Measurements from ENCODE around the gene STOML1.
"Not testable (repeated sequence)": the region's sequence is repeated elsewhere in the genome, so short reads cannot be mapped to it uniquely, and the experiment has no call there.

STOML1 gene

DNA sequence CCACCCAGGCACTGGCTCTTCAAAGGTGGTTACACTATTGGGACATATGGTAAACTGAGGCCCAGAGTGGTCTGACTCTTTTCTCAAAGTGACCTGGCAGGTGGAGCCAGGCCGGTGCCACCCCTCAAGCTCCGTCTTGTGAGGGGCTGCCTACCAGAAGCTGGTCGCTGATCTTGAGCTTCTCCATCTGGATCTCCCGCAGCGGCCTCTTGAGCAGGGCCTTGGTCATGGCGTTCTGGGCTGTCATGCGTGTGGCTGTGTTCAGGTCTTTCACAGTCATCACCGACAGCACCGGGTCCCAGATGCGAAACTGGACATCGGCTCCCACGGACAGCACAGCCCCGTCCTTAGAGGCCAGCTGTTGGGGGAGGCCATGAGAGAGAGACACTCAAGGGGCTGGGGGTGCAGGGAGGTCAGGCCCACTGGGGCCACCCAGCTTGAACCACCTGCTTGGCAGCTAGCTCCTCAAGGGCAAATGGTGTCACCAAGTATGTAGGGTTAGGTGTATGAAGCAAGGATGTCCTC lies 3.6 kb downstream of the STOML1 start:
- no peak for DNase-seq (ENCODE audit: low spot score)

DNA sequence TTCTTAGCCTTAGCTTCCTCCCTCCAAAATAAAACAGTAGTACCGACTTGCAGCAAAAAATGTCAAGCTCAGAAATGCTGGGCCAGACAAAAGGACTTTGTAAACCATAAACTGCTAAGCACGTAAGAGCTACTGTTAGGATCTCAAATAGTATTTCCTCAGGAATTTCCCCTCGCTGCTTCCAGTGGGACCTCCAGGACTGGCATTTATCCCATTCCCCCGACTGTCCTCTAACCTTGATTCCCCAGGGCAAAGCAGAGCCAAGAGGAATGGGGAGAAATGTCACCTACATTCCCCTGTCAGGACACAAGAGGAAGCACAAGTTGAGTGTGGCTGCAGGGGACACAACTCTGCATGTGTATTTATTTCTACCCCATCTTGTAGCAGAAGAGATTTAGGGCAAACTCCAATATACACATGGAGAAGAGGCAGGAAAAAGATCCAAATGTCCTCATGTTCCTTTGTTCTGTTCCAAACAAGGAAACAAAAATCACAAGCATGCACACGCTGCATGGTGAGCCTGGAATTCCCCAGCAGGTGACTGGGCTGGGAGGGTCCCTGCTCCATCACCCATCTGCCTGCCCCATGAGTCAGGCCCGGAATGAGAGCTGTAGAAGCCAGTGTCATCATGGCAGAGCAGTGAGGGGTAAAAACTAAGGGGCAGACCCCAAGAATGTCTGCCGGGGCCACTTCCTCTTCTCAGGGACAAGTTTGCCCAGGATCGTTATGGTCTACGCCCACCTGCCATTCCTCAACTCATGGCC lies 4.2 kb downstream of the STOML1 start:
- DNase-seq (ENCODE audit: low spot score) = no peak

DNA sequence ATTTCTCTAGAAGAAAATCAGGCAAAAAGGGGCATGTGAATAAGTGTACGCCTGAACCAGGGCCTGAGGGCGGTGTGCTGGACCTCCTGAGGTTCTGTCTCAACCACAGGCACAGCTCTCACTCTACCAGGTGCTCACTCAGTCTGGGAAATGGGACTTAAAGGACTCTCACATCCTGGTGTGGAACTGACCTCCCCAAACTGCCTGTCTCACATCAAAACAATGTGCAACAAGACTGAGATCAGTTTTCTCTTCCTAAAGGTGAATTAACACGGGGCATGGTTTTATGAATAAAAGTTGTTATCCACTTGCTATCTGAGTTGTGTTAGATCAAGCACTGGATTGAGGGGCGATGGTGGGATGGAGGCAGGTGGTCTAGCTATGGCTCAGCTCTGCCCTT lies 4.8 kb downstream of the STOML1 start:
- no peak for DNase-seq (ENCODE audit: low spot score)

DNA sequence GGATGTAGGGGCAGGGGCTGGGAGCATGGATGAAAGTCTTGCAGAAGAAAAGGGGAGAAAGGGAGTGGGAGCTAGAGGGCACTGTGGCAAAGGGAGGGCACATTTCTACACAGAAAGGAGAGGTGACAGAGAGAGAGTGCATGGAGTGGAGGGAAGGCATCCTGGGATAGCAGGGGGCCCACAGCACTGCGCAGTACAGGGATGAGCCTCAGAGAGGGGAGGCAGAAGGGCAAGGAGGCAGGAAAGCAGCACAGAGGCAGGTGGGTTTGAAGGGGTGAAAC lies 5.4 kb downstream of the STOML1 start:
- no peak for DNase-seq (ENCODE audit: low spot score)

DNA sequence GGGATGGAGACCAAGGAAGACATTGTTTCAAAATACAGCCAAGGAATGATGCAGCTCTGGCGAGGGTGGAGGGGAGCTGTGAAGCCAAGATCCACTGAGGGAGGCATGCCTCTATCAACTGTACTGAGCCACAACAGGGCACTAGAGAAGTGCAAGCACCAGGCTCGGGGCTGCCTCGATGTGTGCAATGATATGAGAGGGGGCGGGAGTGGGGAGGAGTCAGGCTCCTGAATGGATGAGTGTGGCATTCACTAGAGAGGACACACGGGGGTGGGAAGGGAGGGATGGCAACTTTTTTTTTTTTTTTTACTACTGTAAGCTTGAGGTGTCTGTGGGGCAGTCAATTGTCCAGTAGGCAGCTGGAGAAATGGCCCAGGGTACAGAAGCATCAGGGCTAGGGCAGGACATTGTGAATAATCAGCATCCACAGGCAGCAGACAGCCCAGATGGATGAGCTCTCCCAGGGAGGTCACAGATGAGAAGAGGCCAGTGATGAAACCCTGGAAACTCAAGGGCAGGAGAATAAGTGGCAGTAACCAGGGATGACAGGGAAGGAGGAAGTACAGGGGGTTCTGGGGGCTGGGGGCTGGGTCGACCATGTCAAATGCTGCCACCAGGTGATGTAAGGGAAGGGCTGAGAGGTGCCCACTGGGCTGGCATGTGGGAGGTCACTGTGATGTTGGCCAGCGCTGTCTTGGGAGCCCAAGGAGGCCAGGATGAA lies 5.9 kb downstream of the STOML1 start:
- DNase-seq (ENCODE audit: low spot score) = no peak

DNA sequence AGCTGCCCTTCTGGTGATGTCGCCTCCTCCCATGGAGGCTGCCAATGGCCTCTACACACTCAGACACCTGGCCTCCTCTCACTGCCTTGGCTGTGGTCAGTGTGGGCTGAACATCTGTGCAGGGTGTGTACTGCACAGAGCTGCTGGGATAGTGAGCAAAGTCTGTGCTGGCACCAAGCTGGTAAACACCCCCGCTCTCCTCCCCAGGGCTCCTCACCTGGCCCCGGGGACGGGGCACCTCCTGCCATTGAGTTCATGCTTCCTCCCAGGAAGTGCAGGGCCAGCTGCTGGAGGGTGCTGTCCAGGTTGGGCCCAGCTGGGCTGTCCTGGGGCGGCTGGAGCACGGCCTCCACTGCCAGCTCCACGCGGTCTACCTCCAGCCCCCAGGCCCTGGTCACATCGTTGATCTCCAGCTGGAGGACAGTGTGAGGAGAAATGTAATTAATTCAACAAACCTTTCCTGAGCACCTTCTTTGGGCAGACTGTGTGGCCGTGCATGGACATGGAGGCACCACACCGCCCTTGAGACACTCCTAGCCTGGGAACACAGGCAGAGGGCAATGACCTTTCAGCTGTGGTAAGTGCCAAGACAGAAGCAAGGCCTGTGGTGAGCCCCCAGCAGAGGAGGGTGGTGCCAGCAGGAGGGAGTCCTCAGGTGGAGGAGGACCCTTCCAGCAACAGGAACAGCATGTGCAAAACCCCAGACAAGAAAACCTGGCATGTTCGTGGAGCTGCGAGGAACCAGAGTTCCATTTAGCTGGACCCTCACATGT lies 6.8 kb downstream of the STOML1 start:
- DNase-seq (ENCODE audit: low spot score) = no peak

DNA sequence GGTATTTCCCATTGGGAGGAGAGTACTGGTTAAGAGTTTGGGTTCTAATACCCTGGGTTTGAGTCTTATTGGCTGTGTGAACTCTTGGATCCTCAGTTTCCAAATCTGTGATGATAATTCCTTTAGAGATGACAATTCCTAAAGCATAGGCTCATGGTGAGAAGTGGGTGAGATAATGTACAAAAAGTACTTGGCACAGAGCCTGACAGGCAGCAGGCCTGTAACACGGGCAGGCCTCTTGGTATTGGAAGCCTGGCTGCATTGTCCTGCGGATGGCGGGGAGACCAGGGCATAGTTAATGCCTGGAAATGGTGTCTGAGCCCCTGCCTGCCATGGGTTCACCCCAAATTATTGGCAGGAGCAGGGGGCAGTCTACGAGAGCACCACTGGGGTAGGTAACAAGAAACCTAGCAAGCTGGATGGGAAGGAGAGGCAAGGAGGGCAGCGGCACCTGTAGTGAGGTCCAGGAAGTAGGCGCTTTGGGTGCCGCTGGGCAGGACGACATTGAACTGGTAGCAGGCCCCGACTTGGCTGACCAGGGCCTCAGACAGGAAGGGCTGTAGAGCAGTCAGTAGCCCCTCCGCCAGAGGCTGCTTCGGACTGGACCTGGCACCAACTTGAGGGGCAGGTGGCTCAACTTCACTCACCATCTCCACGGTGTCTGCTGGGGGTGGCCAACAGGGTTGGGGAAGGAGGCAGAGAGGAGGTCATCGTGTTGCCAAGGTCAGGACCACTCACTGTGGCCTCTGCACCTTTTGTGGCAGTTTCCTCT lies 7.7 kb downstream of the STOML1 start:
- no peak for DNase-seq (ENCODE audit: low spot score)

DNA sequence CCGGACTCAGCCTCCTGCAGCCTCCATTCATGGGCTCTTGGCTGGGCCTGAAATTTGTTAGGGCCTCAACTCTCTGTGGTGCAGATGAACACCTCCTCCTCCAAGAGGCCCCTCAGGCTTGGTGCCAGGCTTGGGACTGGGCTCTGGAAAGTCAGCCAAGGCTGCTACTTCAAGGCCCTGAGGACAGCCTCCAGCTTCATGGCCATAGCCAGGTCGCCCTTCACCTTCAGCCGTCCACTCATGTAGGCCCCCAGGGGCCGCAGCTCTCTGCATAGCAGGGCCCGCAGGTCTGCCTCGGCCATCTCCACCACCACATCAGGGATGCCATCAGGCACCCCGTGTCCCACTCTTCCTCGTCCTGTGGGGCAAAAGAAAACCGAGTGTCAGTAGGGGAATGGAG lies 8.3 kb downstream of the STOML1 start:
- DNase-seq (ENCODE audit: low spot score) = no peak

DNA sequence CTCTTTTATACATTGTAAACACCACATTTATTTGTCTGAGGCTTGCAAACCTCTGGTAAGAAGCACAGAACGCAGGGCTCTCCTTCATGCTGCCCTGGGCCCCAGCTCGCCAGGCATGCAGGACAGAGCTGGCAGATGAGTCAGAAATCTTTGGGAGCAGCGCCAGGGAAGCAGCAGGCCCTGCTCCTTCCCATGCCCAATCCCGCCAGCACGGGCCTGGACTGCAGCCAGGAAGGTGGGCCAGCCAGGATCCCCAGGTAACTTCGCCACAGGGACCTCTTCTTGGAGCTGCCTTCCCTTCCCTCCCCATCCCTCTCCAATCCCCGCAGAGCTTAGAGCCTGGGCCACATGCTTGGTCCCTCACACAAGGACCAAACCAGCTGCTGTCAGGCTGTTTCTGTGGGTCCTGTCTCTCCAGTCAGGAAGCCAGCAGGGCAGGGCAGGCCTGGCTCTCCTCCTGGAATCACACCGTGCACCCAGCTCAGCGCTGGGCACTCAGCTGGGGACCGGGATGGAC lies 8.8 kb downstream of the STOML1 start:
- DNase-seq (ENCODE audit: low spot score) = no peak

DNA sequence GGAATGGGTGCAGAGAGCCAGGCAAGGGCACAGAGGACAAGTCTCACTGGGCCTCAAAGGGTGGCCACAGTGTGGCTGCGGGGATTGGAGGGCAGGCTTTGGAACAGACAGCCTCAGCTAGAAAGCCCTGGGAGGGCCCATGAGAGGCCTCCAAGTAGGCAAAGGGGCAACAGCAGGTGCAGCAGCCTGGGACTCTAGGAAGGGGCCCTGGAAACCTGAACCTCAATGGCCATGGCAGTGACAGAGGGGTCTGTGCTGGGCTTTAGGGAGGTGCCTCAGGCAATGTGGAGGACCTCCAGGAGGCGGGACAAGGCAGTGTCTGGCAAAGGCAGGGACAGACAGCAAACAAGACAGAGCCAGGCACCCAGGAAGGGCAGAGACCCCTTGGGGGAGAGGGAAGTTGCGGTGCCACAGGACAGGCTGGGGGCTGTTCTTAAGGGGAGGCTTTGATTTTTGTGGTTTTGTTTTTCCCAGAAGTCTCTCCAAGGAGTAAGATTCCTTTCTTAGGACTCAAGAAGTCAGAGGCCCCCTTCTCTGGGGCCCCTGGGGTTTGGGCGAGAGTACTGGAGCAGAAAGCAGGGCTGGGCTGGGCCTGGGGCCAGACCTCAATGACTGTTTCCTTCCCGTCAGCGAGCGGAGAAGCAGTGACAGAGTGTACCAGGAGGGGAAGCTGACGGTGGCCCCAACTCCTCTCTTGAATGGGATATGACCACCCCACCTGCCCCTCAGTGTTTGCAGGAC lies 9.7 kb downstream of the STOML1 start:
- DNase-seq (ENCODE audit: low spot score) = no peak

DNA sequence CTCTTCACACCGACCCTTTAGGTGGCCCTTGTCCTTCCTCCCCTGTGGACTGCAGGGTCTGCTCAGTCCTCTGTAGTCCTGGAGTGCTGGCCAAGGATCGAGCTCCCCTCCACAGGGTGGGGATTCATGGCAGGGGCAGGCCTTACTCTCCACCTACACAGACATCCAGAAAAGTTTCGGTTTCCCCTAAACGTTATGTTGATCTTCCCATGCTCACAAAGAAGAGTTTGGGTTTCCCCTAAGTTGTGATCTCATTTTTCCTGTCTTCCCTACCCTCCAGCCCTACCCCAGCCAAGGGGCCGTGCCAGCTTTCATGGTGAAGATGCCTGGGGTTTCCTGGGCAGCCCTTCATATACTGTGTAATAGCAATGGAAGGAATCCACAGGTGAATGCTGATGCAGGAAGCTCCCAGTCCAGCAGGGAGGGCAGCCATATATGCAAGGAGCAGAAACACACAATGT lies 10.3 kb downstream of the STOML1 start:
- no peak for DNase-seq (ENCODE audit: low spot score)

DNA sequence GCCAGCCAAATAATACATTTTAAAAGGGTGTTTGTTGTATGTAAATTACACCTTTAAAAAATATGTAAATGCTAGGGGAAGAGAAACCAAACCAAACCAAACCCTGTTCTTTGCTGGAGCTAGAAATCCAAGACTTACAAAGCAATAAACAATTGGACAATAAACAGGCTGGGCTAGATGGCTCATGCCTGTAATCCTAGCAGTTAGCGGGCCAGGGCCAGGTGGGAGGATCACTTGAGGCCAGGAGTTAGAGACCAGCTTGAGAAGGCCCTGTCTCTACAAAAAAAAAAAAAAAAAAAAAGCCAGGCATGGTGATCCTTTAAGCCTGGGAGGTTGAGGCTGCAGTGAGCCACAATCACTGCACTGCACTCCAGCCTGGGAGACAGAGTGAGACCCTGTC lies 12.5 kb downstream of the STOML1 start:
- DNase-seq (ENCODE audit: low spot score) = no peak

DNA sequence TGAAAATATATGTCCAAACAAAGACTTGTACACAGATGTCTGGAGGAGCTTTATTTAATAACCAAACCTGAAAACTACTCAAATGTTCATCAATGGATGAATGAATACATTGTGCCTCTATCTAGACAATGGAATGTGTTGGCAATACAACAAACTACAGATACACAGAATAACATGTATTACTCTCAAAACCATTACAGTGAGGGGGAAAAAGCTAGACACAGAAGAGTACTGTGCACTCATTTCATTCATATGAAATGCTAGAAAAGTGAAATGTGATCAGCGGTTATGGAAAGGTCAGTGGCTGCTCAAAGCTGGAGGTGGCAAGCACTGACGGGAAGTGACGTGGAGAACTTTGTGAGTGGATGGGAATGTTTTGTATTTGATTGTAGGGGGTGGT lies 13.2 kb downstream of the STOML1 start:
- no peak for DNase-seq (ENCODE audit: low spot score)

DNA sequence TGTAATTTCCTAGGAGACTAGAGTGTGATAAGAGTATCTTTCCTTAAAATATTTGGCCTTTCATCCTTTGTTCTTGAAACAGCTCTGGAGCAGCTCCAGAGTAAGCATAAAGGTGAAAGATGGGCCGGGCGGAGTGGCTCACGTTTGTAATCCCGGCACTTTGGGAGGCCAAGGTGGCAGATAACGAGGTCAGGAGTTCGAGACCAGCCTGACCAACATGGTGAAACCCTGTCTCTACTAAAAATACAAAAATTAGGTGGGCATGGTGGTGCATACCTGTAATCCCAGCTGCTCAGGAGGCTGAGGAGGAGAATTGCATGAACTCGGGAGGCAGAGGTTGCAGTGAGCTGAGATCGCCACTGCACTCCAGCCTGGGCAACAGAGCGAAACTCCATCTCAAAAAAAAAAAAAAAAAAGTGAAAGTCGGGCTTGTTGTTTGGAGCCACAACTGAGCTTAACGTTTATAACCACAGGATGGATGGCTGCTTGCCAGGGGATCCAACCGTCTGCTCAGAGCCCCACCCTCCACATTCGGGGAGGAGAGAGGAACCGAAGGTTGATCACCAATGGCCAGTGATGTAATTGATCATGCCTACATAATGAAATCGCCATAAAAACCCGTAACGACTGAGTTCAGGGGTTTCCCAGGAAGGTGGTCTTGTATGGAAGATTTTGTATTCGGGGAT lies 16.5 kb downstream of the STOML1 start:
- DNase-seq (ENCODE audit: low spot score) = not testable (repeated sequence)

DNA sequence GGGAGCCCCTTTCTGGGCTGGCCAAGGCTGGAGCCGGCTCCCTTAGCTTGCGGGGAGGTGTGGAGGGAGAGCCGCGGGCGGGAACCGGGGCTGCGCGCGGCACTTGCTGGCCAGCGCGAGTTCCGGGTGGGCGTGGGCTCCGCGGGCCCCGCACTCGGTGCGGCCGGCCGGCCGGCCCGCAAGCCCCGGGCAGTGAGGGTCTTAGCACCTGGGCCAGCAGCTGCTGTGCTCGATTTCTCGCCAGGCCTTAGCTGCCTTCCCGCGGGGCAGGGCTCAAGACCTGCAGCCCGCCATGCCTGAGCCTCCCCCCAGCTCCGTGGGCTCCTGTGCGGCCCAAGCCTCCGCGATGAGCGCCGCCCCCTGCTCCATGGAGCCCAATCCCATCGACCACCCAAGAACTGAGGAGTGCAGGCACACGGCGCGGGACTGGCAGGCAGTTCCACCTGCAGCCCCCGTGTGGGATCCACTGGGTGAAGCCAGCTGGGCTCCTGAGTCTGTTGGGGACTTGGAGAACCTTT lies 18.4 kb downstream of the STOML1 start:
- not testable (repeated sequence) for DNase-seq (ENCODE audit: low spot score)

DNA sequence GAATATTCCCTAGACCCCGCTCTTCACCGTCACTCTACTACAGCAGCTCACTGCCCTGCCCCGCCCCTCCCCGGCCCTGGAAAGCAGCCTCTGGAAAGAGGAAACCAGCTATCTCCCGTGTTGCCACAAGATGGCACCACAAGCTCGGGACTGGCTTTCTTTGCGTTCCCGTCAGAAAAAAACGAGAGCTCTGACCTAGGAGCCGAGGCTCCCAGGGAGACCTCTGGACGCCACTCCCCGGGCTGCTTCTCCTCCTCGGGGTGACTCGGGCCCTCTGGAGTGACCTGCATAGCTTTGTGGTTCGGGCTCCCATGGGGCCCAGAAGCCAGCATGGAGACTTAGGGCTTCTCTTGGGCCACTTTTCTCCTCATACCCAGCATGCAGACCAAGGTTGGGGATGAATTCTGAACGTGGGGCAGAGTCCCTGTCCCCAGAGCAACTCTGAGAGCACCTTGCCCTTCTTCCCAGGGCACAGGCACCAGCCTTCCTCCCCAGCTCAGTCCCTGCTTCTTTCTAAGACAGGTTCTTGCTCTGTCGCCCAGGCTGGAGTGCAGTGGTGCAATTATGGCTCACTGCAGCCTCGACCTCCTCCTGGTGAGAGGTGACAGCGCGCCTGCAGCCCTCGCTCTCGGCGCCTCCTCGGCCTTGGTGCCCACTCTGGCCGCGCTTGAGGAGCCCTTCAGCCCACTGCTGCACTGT lies 19.0 kb downstream of the STOML1 start:
- peak; percentile 86 for DNase-seq (ENCODE audit: low spot score)

DNA sequence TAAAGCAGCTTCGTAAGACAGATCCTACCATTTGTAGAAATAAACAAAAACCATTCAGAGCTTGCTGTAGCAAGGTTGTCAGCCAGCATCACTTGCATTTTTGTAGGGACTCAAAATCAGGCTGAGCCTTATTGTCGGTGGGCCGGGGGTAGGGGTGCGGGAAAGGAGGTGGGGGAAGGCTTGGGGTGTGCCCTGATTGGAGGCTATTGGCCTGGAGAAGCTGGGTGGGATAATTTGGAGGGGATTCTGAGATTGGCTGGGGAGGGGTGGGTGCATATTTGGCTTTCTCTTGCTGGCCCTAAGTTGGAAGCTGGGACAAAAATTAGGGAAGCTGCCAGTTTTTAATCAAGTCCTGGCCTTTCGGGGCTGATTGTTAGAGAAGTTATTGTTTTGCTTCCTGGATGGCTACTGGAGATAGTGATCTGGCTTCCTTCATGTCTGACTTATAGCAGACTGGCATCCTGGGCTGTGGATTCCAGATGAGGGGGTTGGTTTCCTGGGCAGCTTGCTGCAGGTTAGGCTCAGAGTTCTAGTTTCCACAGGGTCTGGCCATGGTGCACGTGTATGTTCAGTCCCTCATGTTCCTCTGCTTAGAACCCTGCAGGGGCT lies 22.8 kb downstream of the STOML1 start:
- DNase-seq (ENCODE audit: low spot score) = no peak

DNA sequence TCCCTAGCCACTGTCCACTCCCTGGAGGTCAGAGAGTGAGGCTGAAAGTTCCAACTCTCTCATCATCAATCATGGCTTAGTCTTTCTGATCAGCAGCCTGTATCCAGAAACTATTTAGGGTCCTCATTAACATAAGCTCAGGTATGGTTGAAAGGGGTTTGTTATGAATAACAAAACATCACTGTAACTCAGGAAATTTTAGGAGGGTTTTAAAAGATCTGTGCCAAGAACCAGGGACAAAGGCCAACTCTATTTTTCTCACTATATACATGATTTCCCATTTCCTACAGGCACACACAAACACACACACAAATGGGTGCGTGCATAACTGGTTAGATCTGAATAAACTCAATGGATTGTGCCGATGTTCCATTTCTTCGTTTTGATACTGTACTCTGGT lies 23.6 kb downstream of the STOML1 start:
- no peak for DNase-seq (ENCODE audit: low spot score)

DNA sequence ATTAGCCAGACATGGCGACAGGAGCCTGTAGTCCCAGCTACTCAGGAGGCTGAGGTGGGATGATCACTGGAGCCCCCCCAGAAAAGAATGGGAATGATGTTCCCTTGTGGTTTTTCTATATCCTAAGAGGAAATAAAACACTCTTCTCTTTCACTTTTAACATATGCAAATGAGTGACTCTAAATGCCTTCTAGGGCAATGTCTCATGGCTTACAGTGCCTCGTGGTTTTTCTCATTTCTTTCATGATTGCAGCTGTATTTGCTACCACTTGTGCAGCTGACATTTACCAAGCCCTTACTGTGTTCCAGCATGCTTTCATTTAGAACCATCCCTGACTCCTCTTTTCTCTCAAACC lies 26.4 kb downstream of the STOML1 start:
- DNase-seq (ENCODE audit: low spot score) = no peak

Data from SK-N-DZ (cell line).